Measurements from ENCODE around the gene DHFR.
"Not testable (repeated sequence)": the region's sequence is repeated elsewhere in the genome, so short reads cannot be mapped to it uniquely, and the experiment has no call there.

DHFR gene

DNA sequence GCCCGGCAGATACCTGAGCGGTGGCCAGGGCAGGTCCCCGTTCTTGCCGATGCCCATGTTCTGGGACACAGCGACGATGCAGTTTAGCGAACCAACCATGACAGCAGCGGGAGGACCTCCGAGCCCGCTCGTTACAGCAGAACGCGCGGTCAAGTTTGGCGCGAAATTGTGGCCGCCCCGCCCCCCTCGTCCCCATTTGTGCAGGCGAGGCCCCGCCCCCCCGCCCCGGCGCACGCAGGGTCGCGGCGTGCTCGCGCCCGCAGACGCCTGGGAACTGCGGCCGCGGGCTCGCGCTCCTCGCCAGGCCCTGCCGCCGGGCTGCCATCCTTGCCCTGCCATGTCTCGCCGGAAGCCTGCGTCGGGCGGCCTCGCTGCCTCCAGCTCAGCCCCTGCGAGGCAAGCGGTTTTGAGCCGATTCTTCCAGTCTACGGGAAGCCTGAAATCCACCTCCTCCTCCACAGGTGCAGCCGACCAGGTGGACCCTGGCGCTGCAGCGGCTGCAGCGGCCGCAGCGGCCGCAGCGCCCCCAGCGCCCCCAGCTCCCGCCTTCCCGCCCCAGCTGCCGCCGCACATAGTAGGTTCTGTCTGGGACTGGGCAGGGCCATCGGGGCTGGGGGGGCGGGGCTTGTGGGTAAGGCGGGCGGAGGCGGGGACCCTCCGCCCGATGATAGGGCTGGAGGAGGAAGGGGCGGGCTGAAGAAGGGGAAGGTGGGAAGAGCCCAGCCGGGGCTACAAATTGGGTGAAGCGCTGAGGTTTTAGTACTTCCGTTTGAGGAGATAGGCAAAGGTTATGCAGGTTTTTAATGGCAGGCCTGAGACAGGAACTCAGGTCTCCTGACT, at the start of gene DHFR, which contains the start of gene MSH3:
Gene DHFR, minus strand, starts transcription at position 593 of the 840 bp plus-strand sequence. Its CDS starts 494 bp downstream, at position 99.
Gene MSH3, plus strand, starts transcription at position 262 of the 840 bp plus-strand sequence. Its CDS starts 76 bp downstream, at position 338.
- peak; percentile 75 for FAIRE-seq

DNA sequence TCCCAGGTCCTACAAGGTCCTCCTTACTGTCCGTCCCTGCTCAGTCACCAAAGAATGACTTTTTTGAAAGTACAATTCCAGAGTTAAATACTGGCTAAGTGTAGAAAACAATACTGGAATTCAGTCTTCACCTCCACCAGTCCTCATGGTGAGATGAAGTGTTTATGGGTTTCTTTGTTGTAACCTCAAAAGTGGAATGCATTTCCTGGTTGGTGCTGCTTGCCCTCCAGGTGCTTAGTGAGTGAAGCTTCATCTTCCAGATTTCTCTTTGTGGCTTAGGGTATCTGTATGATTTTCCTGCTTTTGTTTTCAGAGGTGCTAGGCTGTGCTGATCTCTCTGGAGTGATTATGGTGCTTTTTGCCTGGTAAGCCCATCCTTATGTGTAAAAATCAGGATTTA, 49.4 kb upstream of the DHFR start:
- FAIRE-seq, result no peak

DNA sequence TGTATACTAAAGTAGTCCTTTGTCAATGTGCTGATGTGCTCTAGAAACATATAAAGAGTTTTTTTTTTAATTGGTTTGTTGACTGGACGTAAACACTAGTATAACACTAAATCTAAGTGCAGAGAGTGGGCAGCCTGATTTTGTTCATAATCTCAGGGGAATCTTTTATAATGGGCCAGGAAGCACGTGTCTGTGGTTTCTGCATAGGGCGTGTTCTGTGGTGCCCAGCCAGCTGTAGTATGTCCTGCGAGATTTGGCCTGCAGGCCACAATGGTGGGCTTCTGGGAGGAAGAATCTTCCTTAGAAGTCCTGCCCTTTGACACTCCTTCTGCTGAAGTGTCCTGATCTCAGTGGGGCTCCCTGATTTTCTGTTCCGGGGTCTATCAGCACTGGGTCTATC, 49.0 kb upstream of the DHFR start:
- no peak for FAIRE-seq

DNA sequence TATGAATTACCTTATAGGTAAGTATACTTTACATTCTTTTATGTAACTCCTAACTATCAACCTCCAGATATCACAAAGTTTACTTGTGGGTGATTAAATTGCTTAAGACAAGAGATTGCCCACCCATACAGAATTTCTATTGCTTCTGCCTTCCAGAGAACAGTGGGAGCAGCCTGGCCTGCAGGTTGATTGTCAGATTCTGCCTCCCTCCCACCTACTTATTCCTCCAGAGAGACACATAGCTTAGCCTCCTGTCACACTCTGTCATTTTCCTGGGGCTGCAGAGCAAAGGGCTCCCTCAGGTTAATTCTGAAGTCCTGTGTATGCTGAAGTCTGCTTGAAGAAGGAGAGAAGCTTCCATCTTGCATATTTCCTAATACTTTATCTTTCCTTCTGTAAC, 48.5 kb upstream of the DHFR start:
- FAIRE-seq, result no peak

DNA sequence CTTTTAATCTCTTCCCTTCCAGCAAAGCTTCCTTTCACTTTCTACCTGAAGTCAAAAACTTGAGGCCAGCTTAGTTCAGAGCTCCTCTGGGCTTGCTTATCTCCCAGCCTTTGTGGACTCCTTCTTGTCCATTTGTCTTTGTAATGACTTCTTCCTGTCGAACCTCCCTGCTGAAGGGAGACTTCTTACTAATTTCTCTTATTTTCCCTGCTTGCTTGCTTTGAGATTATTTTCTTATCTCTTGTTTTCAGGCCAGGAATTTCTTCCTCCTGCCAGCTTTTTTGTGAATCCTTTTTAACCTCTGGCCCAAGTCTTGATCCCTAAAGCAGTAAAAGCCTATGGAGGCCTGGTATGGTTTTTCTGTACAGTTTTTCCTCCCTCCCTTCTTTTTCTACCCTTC, 46.8 kb upstream of the DHFR start:
- no peak for FAIRE-seq

- FAIRE-seq, result no peak
Observed at GRCh38 chr5:80698369-80698768, 43.6 kb upstream of the DHFR start.

DNA sequence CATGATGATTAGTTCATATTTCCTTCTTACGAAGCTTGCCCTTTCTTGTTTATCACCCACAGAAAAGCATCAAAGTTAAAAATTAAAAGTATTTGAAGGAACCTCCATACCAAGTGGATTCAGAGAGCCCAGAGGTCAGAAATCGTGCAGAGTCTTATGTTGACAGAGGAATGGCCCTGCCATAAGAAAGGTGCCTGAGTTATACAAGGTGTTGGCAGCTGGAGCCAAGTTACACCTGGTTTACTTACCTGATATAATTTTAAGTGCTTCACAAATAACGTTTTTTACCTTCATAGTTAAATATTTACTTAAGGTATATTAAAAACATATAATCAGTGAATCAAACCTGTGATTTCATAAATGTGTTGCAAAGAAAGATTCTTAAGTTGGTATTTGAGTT, 42.3 kb upstream of the DHFR start:
- FAIRE-seq, result no peak

- FAIRE-seq, result no peak
Observed at GRCh38 chr5:80696450-80696849, 41.7 kb upstream of the DHFR start.

- FAIRE-seq, result no peak
Observed at GRCh38 chr5:80695666-80696065, 40.9 kb upstream of the DHFR start.

DNA sequence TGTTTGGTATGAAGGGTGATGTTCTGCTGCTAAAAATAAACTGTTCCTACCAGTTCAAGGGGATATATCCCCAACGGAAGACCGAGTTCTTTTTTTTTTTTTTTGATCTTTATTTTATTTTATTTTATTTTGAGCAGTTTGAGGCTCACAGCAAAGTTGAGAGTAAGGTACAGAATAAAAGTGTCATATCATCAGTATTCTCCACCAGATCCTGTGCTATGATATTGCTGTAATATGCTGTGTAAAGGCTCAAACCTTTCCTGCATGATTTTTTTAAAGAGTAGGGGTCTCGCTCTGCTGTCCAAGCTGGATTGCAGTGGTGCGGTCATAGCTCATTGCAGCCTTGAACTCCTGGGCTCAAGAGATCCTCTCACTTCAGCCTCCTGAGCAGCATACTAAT, 34.8 kb upstream of the DHFR start:
- no peak for FAIRE-seq

DNA sequence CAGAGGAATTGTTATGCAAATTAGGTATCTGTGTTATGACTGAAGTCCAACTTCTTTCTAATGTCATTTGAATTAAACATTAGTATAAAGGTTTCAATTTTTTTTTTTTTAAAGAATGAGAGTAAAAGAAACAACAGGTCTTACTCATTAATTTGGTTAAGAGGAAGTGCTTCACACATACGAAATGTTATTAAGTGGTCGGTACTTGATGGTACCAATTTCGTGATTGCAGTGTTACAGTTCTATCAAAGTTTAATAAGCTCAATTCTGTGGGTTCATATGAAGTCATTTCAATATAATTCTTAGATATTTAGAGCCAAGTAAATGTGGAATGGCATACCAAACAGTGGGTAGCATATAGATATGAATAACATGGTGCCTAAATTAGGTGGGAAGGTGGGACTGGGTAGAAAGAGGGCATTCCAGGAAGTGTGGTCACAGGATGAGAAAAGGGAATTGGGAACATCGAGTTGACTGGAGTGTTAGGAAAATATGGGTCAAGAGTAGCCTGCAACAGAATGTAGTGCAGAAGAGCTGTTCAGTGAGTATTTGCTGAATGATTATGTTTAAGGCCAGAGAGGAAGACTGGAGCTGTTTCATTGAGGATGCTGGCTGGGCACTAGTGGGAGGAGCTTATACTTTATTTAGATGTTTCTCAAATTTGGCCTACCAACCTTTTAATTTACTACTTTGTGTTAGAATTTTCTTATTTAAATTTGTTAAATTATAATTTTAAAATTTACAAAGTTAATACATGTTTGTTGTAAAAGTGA, 34.1 kb upstream of the DHFR start:
- FAIRE-seq, result no peak

- FAIRE-seq, result peak; percentile 97
Observed at GRCh38 chr5:80686757-80687156, 32.0 kb upstream of the DHFR start.

DNA sequence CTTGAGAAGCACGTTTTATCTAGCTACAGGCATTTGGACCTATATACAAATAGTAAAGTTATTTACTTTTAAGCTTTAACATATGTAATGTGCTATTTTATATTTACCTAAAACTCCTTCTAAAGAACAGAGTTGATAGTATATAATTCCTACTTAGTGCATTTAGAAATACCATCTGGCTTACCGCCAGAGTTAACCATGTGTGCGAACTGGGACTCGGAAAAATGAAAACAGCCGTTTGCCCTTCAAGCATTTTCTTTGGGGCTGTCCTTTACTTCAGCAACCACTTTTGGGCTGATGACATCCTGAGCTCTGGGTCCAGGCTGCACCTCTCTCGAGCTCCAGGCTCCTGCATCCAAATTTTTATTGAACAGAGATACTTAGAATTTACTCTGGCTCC, 21.9 kb upstream of the DHFR start:
- no peak for FAIRE-seq

DNA sequence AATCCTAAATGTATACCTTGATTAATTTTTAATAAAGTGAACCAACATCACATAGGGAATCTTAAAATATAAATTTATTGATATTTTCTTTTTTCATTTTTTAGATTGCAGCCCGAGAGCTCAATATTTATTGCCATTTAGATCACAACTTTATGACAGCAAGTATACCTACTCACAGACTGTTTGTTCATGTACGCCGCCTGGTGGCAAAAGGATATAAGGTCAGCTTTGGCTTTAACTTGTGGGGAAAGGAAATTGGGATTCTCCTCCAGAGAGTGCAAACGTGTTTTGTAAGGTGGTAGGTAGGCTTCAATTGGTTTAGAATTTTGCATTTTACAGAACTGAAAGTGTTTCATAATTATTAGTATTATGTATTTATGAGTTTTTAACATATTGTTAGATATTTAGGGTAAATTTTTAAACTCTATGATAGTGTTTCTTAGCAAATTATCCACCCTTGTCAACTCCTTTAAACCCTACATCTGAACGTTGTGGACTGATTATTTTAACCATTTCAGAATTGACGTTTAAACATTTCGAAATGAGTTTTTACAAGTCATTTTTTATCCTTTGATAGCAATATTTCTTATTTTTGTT, 17.5 kb upstream of the DHFR start:
- peak; percentile 97 for FAIRE-seq

GRCh38 chr5:80668016-80668969, 13.5 kb upstream of the DHFR start:
- no peak for FAIRE-seq

DNA sequence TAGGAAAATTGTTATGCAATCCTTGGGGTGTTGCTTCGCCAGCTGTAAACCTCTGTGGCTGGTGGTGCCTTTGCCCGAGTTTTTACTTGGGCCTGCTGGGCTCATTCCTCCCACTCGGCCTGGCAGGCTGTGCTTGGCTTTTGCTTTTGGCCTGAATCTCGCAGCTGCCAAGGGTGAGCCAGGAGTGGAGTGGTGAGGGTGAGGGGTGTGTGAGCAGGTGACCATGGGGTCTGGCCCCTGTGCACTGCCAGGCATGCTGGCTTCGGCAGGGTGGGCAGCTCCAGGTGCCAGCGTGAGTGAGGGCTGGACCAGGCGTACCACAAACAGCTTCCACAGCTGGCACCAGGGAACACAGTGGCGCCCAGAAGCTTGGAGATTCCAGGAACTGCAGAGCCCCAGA, 12.6 kb upstream of the DHFR start:
- FAIRE-seq, result no peak

- FAIRE-seq, result no peak
Observed at GRCh38 chr5:80665057-80665456, 10.3 kb upstream of the DHFR start.

GRCh38 chr5:80662108-80662507, 7.3 kb upstream of the DHFR start:
- no peak for FAIRE-seq

GRCh38 chr5:80660661-80661060, 5.9 kb upstream of the DHFR start:
- not testable (repeated sequence) for FAIRE-seq

DNA sequence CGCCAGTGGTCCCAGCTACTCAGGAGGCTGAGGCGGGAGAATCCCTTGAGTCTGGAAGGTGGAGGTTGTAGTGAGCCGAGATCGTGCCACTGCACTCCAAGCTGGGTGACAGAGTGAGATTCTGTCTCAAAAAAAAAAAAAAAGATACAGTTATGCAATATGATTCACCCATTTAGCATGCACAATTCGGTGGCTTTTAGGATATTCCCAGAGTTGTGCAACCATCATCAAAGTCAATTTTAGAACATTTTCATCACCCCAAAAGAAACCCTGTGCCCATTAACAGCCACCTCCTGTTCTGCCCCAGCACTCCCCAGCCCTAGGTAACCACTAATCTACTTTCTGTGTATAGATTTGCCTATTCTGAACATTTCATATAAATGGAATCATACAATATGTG, 4.3 kb upstream of the DHFR start:
- no peak for FAIRE-seq

GRCh38 chr5:80656425-80656824, 1.6 kb upstream of the DHFR start:
- no peak for FAIRE-seq

DNA sequence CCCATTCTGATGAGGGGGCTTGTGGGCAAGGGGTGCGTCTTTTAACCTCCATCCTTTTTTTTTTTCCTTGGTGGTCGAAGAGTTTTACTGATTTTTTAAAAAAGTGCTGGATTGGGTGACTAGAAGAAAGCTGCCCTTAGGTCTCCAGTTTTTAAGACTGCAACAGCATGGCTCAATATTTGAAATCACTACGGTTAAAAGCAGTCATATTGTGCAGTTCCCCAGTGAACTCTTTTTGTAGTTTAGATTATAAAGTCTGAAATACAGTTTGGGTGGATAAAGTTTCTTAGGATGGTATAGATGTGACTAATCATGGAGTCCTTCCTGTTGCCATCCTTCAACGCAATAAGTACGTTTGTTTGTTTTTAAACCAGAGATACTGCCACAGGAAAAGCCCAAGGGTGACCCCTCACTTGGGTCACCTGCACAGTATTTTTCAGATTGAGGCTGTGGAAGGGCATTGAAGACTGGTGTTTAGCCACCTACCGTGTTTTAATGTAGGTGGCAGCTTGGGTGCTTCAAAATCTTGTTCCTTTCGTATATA, 520 bp upstream of the DHFR start:
- no peak for FAIRE-seq

All from G401.6 (cell line).